NCI-H748 (cell line): ENCODE results near the gene KCNAB1.
"Not testable (repeated sequence)": the region's sequence is repeated elsewhere in the genome, so short reads cannot be mapped to it uniquely, and the experiment has no call there.

Source experiments
- DNase-seq: peaks from one replicate; lab custom pipeline; 2025; ENCODE audit not compliant: unreplicated experiment; lab: John Stamatoyannopoulos, UW

Gene KCNAB1

GRCh38 chr3:156559321-156559720 lies 438.9 kb downstream of the KCNAB1 start:
- no peak for DNase-seq

DNA sequence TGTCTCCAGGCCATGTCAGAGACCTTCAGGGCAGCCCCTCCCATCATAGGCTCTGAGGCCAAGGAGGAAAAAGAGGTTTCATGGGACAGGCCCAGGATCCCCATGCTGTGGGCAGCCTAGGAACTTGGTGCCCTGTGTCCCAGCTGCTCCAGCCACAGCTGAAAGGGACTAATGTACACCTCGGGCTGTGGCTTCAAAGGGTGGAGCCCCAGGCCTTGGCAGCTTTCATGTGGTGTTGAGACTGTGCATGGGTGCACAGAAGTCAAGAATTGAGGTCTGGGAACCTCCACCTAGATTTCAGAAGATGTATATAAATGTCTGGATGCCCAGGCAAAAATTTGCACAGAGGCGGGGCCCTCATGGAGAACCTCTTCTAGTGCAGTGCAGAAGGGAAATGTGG lies 441.2 kb downstream of the KCNAB1 start:
- DNase-seq: no peak

GRCh38 chr3:156562486-156562885 lies 442.1 kb downstream of the KCNAB1 start:
- DNase-seq: not testable (repeated sequence)

DNA sequence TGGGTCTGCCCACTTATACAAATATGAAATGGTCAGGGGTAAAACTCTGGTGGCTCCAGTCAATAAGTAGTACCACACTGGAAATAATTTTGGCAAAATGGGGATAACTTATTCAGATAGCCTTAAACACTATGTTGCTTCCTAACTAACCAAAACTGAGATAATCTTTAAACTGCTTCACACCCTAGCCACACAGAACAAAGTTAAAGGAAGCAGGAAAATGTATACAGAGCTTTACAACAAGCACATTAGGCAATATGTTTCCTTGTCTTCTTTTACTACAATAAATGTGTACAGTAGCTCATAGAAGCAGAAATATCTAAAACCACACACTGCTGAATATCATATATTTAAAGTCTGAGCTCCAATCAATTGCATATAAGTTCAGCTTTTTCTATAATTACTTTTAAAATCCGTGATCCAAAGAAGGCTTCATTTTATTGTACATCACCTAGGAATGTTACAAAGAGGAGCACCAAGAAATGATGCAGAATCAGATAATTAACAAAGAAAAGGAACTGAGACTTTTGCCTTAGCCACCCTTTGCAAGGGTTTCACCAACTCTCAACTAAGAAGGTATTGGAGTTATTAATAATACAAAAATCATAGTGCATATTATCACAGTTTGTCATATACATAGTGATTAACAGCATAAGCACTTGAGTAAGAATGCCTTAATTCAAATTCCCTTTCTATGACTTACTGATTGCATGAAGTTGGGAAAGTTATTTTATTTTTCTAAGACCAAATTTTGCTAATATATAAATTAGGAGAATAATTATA lies 443.7 kb downstream of the KCNAB1 start:
- no peak for DNase-seq

DNA sequence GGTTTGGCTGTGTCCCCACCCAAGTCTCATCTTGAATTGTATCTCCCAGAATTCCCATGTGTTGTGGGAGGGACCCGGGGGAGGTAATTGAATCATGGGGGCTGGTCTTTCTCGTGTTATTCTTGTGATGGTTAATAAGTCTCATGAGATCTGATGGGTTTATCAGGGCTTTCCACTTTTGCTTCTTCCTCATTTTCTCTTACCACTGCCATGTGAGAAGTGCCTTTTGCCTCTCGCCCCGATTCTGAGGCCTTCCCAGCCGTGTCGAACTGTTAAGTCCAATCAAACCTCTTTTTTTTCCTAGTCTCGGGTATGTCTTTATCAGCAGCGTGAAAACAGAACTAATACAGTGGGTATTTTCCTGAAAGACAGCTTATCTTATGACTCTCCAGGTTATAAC lies 448.6 kb downstream of the KCNAB1 start:
- DNase-seq: not testable (repeated sequence)

- DNase-seq: not testable (repeated sequence)
Measured at GRCh38 chr3:156569881-156570280, 449.5 kb downstream of the KCNAB1 start.

- no peak for DNase-seq
Measured at GRCh38 chr3:156575641-156576040, 455.3 kb downstream of the KCNAB1 start.

- DNase-seq: no peak
Measured at GRCh38 chr3:156576051-156576450, 455.7 kb downstream of the KCNAB1 start.

- no peak for DNase-seq
Measured at GRCh38 chr3:156576651-156577348, 456.4 kb downstream of the KCNAB1 start.

DNA sequence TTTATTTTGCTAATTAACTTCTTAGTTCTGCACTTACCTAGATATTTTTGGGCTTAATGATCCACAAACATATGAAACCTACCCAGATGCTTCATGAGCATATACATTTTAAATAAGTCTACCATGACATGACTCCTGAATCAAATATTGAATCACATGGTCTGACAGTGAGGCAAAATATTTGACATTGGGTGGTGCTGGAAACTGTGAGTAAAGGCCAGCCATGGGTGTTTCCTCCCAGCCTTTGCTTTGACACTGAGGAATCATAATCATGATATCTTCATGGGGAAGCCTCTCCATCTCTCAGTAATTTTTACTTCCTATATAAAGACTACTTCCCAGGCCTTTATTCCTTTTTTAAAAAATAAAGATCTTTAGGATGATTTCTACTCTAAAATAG lies 457.4 kb downstream of the KCNAB1 start:
- no peak for DNase-seq

- no peak for DNase-seq
Measured at GRCh38 chr3:156579427-156579851, 459.1 kb downstream of the KCNAB1 start.

DNA sequence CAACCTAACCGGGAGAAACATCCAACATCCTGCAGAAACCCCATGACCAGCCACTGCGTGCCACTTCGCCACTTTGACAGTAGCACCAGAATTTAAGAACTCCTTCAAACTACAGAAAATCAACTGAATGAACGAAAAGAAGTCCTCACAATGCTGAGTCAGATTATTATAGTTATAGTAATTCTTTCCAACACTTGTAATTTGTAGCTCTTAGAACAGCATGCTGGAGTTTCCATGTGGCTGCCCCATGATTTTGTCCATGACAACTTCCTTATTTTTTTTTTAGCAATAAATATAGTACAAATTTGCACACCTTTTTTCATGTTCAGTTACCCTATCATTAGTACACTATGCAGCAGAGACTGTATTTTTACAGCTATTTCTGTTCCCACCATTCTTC lies 460.7 kb downstream of the KCNAB1 start:
- no peak for DNase-seq

GRCh38 chr3:156581954-156582353 lies 461.6 kb downstream of the KCNAB1 start:
- no peak for DNase-seq

DNA sequence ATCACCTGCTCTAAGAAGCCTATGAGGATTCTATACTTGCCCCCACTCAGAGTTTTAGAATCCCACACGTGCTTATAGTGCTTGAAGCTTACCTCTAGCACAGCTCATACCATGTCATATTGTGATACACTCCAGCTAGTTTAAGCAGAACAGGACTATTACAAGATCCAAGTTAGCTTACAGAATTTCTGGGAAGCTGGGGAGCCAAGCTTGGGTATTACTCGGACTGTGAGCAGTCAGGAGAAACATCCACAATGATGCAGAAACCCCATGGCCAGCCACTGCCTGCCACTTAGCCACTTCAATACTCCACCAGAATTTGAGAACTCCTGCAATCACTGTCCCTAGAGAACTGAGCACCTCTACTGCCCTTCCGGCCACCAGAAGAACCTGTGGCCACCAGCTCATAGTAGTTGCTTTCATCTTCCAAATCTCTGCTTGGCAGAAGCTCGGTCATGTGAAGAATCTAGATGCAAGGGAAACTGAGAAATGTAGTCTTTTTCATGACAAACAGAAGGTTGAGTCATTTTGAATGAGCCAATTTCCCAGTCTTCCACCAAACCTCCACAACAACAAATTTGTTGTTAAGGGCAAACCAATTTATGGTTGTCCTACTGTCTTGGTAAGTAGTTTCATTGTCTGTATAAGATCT lies 462.3 kb downstream of the KCNAB1 start:
- DNase-seq: no peak

DNA sequence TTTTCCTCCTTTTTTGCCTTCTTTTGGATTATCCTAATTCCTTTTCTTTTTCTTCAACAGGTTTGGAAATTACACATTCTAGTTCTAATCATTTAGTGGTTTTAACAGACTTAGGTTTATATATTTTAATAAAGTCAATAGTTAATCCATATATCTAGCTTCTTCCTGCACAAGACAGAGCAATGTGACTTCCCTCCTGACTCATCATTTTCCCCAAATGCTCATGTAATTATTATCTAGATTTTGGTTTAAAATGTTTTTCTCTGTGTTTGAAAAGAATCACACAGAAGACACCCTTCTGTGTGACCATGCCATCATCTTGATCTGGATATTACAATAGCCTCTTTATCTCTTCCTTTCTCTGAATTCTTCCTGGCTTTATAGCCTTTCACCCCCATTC lies 463.1 kb downstream of the KCNAB1 start:
- DNase-seq: no peak

GRCh38 chr3:156586905-156587759 lies 466.8 kb downstream of the KCNAB1 start:
- no peak for DNase-seq

- DNase-seq: no peak
Measured at GRCh38 chr3:156587760-156588069, 467.3 kb downstream of the KCNAB1 start.
